Activated CD4-positive, alpha-beta T cell treated with anti-CD3 and anti-CD28 coated beads, Interleukin-2, amount 10 ng/mL, durations not matched to agents 24 days and 14 days (primary cell): Measurements from ENCODE around the gene PRDX5. TPM values are rescaled to one million over a fixed set of nuclear protein-coding genes. Genes with fewer than 3 reads are reported as not detected.

Experiments used
- DNase-seq: peaks from one replicate; pipeline ENCODE4 v3.0.0; 2022
- H3K27ac Mint-ChIP-seq: one replicate; pipeline ENCODE4 v1.8.0; 2022; ENCODE audit warnings: mild to moderate bottlenecking, mixed read lengths
- H3K27me3 Mint-ChIP-seq: one replicate; pipeline ENCODE4 v1.8.0; 2022; ENCODE audit warnings: mixed read lengths
- H3K36me3 Mint-ChIP-seq: one replicate; pipeline ENCODE4 v1.8.0; 2022; ENCODE audit warnings: low read depth, mild to moderate bottlenecking, mixed read lengths
- H3K4me1 Mint-ChIP-seq: one replicate; pipeline ENCODE4 v1.8.0; 2021; ENCODE audit warnings: mixed read lengths
- H3K4me3 Mint-ChIP-seq: one replicate; pipeline ENCODE4 v1.8.0; 2022; ENCODE audit warnings: mild to moderate bottlenecking, moderate library complexity, mixed read lengths
- H3K9me3 Mint-ChIP-seq: one replicate; pipeline ENCODE4 v1.8.0; 2021; ENCODE audit warnings: mixed read lengths
- intact Hi-C: fragments of 100-400 bp; cut with micrococcal nuclease; formaldehyde crosslinking; loops from one replicate; pipeline ENCODE4 v1.15.1; 2023
- total RNA-seq: library from RNA; stranded (reverse); gene quantifications from 2 replicates; pipeline ENCODE4 v1.2.3, GENCODE V29; 2022

Gene PRDX5
- total RNA-seq, 1 donor from 2014 or later: 98.0 TPM

GRCh38 chr11:64334764-64335735 is 17.1 kb downstream of the PRDX5 start:
- Mint-ChIP-seq H3K4me1 (peaks cover 30% of the 10 kb centered on the region), H3K27ac (peak overlapping the region; percentile 67), H3K27me3 (no peaks in the 10 kb centered on the region), H3K9me3 (no peaks in the 10 kb centered on the region), H3K4me3 (no peak overlapping the region), H3K36me3 (peaks cover 24% of the 10 kb centered on the region)
- intact Hi-C loops: no loop called here
- peak; percentile 63 for DNase-seq

- peaks cover 34% of the 10 kb centered on the region for H3K4me1 Mint-ChIP-seq
- no peaks in the 10 kb centered on the region for H3K27me3 Mint-ChIP-seq
- peak overlapping the region; percentile 15 for H3K27ac Mint-ChIP-seq
- no peaks in the 10 kb centered on the region for H3K9me3 Mint-ChIP-seq
- intact Hi-C loops: no loop called here
- no peak for DNase-seq
- H3K4me3 Mint-ChIP-seq: no peak overlapping the region
- H3K36me3 Mint-ChIP-seq: peaks cover 32% of the 10 kb centered on the region
Observed at GRCh38 chr11:64337538-64338249, 19.8 kb downstream of the PRDX5 start.

- Mint-ChIP-seq H3K9me3 (no peaks in the 10 kb centered on the region), H3K36me3 (peaks cover 33% of the 10 kb centered on the region), H3K4me1 (peaks cover 34% of the 10 kb centered on the region), H3K27me3 (no peaks in the 10 kb centered on the region), H3K27ac (peak overlapping the region; percentile 91), H3K4me3 (peak overlapping the region; percentile 99)
- DNase-seq: no peak
- intact Hi-C loops: no loop called here
Observed at GRCh38 chr11:64338716-64339115, 20.8 kb downstream of the PRDX5 start.

- no peak for DNase-seq
- peaks cover 32% of the 10 kb centered on the region for H3K36me3 Mint-ChIP-seq
- H3K27me3 Mint-ChIP-seq: no peaks in the 10 kb centered on the region
- peak overlapping the region; percentile 91 for H3K27ac Mint-ChIP-seq
- peak overlapping the region; percentile 99 for H3K4me3 Mint-ChIP-seq
- H3K4me1 Mint-ChIP-seq: peaks cover 34% of the 10 kb centered on the region
- intact Hi-C loops: no loop called here
- H3K9me3 Mint-ChIP-seq: no peaks in the 10 kb centered on the region
Observed at GRCh38 chr11:64339286-64339685, 21.4 kb downstream of the PRDX5 start.

DNA sequence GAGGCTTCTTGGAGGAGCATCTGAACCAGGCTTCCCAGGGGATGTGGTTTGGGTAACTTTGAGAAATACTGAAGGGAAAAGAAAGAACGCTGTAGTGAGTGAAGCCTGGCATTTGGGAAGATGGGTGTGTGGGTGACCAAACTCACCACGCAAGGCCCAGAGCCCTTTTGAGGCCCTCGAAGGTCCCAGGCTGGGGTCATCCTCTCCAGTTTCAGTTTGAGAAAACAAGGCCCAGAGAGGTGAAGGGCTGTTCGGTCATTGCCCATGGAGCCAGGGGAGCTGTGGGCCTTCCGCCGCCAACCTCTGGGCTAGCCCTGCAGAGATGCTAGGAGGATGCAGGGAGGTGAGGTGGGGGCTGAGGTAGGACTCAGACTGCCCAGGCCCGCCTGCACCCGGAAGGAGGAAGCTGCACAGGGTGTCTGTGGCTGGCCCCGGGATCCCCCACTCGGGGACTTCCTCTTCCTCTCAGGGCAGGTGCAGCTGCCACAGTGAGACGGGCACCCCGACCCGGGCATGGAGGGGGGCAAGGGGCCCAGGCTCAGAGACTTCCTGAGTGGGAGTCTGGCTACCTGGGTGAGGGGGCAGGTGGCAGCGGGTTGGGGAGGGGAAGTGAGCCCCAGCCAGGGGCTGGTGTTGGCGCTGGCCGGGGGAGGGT is 22.0 kb downstream of the PRDX5 start, which contains the start of gene CCDC88B:
Gene CCDC88B, plus strand, starts transcription at position 451 of the 655 bp plus-strand sequence. Its CDS starts 63 bp downstream, at position 514.
- peak within 1 kb of the TSS; percentile 91 for H3K27ac Mint-ChIP-seq
- no peaks in the 10 kb centered on the region for H3K27me3 Mint-ChIP-seq
- H3K4me3 Mint-ChIP-seq: peak within 1 kb of the TSS; percentile 99
- peaks cover 34% of the 10 kb centered on the region for H3K4me1 Mint-ChIP-seq
- peak; percentile 95 for DNase-seq
- peaks cover 31% of the 10 kb centered on the region for H3K36me3 Mint-ChIP-seq
- no peaks in the 10 kb centered on the region for H3K9me3 Mint-ChIP-seq
- intact Hi-C loops: loop anchor here (1.0 to 2.0 kb wide), 4 partner anchors 9 to 69 kb away; partner anchors contain the start of genes ESRRA and TRMT112

- Mint-ChIP-seq H3K4me3 (peak overlapping the region; percentile 99), H3K27ac (peak overlapping the region; percentile 91), H3K36me3 (peaks cover 36% of the 10 kb centered on the region), H3K27me3 (no peaks in the 10 kb centered on the region), H3K9me3 (no peaks in the 10 kb centered on the region), H3K4me1 (peaks cover 31% of the 10 kb centered on the region)
- peak; percentile 94 for DNase-seq
- intact Hi-C loops: loop anchor here (1.0 to 2.0 kb wide), 4 partner anchors 10 to 70 kb away; partner anchors contain the start of genes ESRRA and TRMT112
Observed at GRCh38 chr11:64340671-64341335, 22.9 kb downstream of the PRDX5 start.

GRCh38 chr11:64341429-64341828 is 23.5 kb downstream of the PRDX5 start:
- Mint-ChIP-seq H3K27ac (peak overlapping the region; percentile 37), H3K4me3 (peak overlapping the region; percentile 99), H3K27me3 (no peaks in the 10 kb centered on the region), H3K36me3 (peaks cover 39% of the 10 kb centered on the region), H3K9me3 (no peaks in the 10 kb centered on the region), H3K4me1 (peaks cover 31% of the 10 kb centered on the region)
- DNase-seq: no peak
- intact Hi-C loops: loop anchor here (2.0 kb wide), 2 partner anchors 37 to 71 kb away; partner anchors contain the start of gene ESRRA

GRCh38 chr11:64341851-64342791 is 24.2 kb downstream of the PRDX5 start:
- peaks cover 43% of the 10 kb centered on the region for H3K36me3 Mint-ChIP-seq
- H3K27me3 Mint-ChIP-seq: no peaks in the 10 kb centered on the region
- H3K9me3 Mint-ChIP-seq: no peaks in the 10 kb centered on the region
- peaks cover 31% of the 10 kb centered on the region for H3K4me1 Mint-ChIP-seq
- peak overlapping the region; percentile 99 for H3K4me3 Mint-ChIP-seq
- intact Hi-C loops: loop anchor here (1.0 to 2.0 kb wide), 3 partner anchors 17 to 71 kb away; partner anchors contain the start of genes ESRRA and RPS6KA4
- H3K27ac Mint-ChIP-seq: no peak overlapping the region
- peak; percentile 98 for DNase-seq

DNA sequence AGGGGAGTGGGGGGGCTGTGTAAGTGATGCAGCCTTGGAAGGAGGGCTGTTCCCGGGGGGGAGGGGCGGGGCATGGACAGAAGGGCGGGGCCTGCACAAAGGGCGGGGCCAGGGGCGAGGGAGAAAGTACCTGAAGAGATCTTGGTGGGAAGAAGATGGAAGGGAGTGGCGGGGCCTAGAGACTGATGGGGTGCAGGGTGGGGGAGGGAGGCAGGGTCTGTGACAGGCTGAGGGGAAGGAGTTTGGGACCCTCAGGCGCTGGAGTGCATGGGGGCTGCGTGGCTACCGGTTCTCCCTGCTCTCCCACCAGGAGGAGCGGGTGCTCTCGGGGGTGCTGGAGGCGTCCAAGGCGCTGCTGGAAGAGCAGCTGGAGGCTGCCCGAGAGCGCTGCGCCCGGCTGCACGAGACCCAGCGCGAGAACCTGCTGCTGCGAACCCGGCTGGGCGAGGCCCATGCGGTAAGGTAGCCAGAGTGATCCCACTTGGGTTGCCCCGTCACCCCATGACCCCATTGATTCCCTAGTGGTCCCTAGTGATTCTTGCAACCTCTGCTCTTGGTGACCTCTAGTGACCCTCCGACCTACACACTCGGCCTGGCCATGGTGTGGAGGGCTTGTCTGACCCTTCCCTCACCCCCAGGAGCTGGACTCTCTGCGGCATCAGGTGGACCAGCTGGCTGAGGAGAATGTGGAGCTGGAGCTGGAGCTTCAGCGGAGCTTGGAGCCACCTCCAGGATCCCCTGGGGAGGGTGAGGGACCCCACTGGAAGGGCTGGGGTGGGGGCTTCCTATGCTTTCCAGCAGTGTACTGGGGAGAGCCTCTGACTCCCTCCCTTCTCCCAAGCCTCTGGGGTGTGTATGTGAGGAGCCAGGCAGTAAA is 25.2 kb downstream of the PRDX5 start:
- intact Hi-C loops: loop anchor here (1.0 kb wide), 1 partner anchor 16 kb away; the partner anchor contains the start of gene RPS6KA4
- Mint-ChIP-seq H3K9me3 (no peaks in the 10 kb centered on the region), H3K27ac (no peak overlapping the region), H3K27me3 (no peaks in the 10 kb centered on the region), H3K36me3 (peaks cover 39% of the 10 kb centered on the region), H3K4me3 (peak overlapping the region; percentile 70), H3K4me1 (peaks cover 30% of the 10 kb centered on the region)
- DNase-seq: peak; percentile 56

GRCh38 chr11:64343767-64344559 is 26.0 kb downstream of the PRDX5 start:
- no peaks in the 10 kb centered on the region for H3K9me3 Mint-ChIP-seq
- peaks cover 39% of the 10 kb centered on the region for H3K36me3 Mint-ChIP-seq
- H3K27ac Mint-ChIP-seq: no peak overlapping the region
- H3K4me1 Mint-ChIP-seq: peaks cover 28% of the 10 kb centered on the region
- intact Hi-C loops: no loop called here
- DNase-seq: peak; percentile 70
- H3K4me3 Mint-ChIP-seq: no peak overlapping the region
- H3K27me3 Mint-ChIP-seq: no peaks in the 10 kb centered on the region

GRCh38 chr11:64344787-64345186 is 26.9 kb downstream of the PRDX5 start:
- Mint-ChIP-seq H3K4me1 (peaks cover 20% of the 10 kb centered on the region), H3K36me3 (peaks cover 39% of the 10 kb centered on the region), H3K27me3 (no peaks in the 10 kb centered on the region), H3K9me3 (no peaks in the 10 kb centered on the region), H3K4me3 (no peak overlapping the region), H3K27ac (no peak overlapping the region)
- intact Hi-C loops: no loop called here
- DNase-seq: peak; percentile 55
